ENCODE data around the gene ALG2.
"Not testable (repeated sequence)": the region's sequence is repeated elsewhere in the genome, so short reads cannot be mapped to it uniquely, and the experiment has no call there.

DNA sequence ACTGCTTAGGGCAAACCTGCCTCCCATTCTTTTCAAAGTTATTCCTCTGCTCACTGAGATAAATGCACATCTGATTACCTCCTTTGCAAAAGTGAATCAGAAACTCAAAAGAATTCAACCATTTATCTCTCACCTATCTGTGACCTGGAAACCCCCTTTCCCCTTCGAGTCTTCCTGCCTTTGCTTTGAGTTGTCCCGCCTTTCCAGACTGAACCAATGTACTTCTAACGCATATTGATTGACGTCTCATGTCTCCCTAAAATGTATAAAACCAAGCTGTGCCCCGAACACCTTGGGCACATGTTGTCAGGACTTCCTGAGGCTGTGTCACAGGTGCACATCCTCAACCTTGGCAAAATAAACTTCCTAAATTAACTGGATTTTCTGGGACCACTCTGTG is 25.3 kb downstream of the ALG2 start:
- TF ChIP-seq, protein P1, sequence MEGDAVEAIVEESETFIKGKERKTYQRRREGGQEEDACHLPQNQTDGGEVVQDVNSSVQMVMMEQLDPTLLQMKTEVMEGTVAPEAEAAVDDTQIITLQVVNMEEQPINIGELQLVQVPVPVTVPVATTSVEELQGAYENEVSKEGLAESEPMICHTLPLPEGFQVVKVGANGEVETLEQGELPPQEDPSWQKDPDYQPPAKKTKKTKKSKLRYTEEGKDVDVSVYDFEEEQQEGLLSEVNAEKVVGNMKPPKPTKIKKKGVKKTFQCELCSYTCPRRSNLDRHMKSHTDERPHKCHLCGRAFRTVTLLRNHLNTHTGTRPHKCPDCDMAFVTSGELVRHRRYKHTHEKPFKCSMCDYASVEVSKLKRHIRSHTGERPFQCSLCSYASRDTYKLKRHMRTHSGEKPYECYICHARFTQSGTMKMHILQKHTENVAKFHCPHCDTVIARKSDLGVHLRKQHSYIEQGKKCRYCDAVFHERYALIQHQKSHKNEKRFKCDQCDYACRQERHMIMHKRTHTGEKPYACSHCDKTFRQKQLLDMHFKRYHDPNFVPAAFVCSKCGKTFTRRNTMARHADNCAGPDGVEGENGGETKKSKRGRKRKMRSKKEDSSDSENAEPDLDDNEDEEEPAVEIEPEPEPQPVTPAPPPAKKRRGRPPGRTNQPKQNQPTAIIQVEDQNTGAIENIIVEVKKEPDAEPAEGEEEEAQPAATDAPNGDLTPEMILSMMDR (IDR thresholded peaks at IDR 0.05; ENCODE audit: insufficient read depth, low read length) = not testable (repeated sequence)
- TF ChIP-seq GABPA (IDR thresholded peaks at IDR 0.05; ENCODE audit: low read depth); POLR2AphosphoS5 (IDR thresholded peaks at IDR 0.05; ENCODE audit: low read depth); SPI1 (IDR thresholded peaks at IDR 0.05; ENCODE audit: borderline replicate concordance, low read depth): not testable (repeated sequence)
- TF ChIP-seq, protein P2, sequence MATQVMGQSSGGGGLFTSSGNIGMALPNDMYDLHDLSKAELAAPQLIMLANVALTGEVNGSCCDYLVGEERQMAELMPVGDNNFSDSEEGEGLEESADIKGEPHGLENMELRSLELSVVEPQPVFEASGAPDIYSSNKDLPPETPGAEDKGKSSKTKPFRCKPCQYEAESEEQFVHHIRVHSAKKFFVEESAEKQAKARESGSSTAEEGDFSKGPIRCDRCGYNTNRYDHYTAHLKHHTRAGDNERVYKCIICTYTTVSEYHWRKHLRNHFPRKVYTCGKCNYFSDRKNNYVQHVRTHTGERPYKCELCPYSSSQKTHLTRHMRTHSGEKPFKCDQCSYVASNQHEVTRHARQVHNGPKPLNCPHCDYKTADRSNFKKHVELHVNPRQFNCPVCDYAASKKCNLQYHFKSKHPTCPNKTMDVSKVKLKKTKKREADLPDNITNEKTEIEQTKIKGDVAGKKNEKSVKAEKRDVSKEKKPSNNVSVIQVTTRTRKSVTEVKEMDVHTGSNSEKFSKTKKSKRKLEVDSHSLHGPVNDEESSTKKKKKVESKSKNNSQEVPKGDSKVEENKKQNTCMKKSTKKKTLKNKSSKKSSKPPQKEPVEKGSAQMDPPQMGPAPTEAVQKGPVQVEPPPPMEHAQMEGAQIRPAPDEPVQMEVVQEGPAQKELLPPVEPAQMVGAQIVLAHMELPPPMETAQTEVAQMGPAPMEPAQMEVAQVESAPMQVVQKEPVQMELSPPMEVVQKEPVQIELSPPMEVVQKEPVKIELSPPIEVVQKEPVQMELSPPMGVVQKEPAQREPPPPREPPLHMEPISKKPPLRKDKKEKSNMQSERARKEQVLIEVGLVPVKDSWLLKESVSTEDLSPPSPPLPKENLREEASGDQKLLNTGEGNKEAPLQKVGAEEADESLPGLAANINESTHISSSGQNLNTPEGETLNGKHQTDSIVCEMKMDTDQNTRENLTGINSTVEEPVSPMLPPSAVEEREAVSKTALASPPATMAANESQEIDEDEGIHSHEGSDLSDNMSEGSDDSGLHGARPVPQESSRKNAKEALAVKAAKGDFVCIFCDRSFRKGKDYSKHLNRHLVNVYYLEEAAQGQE (IDR thresholded peaks at IDR 0.05; ENCODE audit: insufficient replicate concordance, low read depth) = not testable (repeated sequence)

All from HL-60 (cell line).